H9 (cell line): ENCODE measurements around the gene AJUBA. TPM values are rescaled to one million over a fixed set of nuclear protein-coding genes. Genes with fewer than 3 reads are reported as not detected.

Experiments used
- DNase-seq: peaks from one replicate; pipeline ENCODE4 v3.0.0-alpha.2; 2017
- H2AFZ ChIP-seq: one replicate; pipeline ENCODE4 v1.6.1; 2013; ENCODE audit warnings: mild to moderate bottlenecking, low read length, control low read depth, moderate library complexity
- H2AK5ac ChIP-seq: 2 replicates; pipeline ENCODE4 v1.6.1; 2013; ENCODE audit warnings: low read length, control low read depth, mixed read lengths; ENCODE audit not compliant: insufficient read length
- H2BK120ac ChIP-seq: one replicate; pipeline ENCODE4 v1.6.1; 2013; ENCODE audit warnings: low read depth, mild to moderate bottlenecking, low read length, control low read depth, inconsistent platforms; ENCODE audit not compliant: poor library complexity, severe bottlenecking
- H2BK12ac ChIP-seq: 2 replicates; pipeline ENCODE4 v1.6.1; 2013; ENCODE audit warnings: low read length, control low read depth, mixed read lengths, low read depth; ENCODE audit not compliant: insufficient read length
- H2BK15ac ChIP-seq: 2 replicates; pipeline ENCODE4 v1.6.1; 2013; ENCODE audit warnings: low read depth, low read length, control low read depth
- H2BK20ac ChIP-seq: one replicate; pipeline ENCODE4 v1.6.1; 2013; ENCODE audit warnings: low read depth, mild to moderate bottlenecking, low read length, control low read depth, inconsistent platforms; ENCODE audit not compliant: poor library complexity, severe bottlenecking
- H2BK5ac ChIP-seq: 2 replicates; pipeline ENCODE4 v1.6.1; 2013; ENCODE audit warnings: low read length, control low read depth, mixed read lengths; ENCODE audit not compliant: insufficient read length
- H3K14ac ChIP-seq: 2 replicates; pipeline ENCODE4 v1.6.1; 2013; ENCODE audit warnings: low read length, control low read depth; ENCODE audit not compliant: insufficient read depth
- H3K18ac ChIP-seq: 2 replicates; pipeline ENCODE4 v1.6.1; 2013; ENCODE audit warnings: low read depth, mild to moderate bottlenecking, mixed read lengths, low read length, control low read depth; ENCODE audit not compliant: insufficient read length
- H3K23ac ChIP-seq: 2 replicates; pipeline ENCODE4 v1.6.1; 2013; ENCODE audit warnings: low read length, control low read depth, mixed read lengths, low read depth; ENCODE audit not compliant: insufficient read length
- H3K23me2 ChIP-seq: 2 replicates; pipeline ENCODE4 v1.6.1; 2013; ENCODE audit warnings: low read depth, mild to moderate bottlenecking, mixed read lengths, low read length, control low read depth; ENCODE audit not compliant: insufficient read length, poor library complexity, severe bottlenecking
- H3K27ac ChIP-seq: 2 replicates; pipeline ENCODE4 v1.5.1; 2013; ENCODE audit warnings: low read length, control low read depth, mixed read lengths, low read depth; ENCODE audit not compliant: insufficient read length
- H3K27me3 ChIP-seq: 2 replicates; pipeline ENCODE4 v1.6.1; 2013; ENCODE audit warnings: low read length, control low read depth, inconsistent platforms; ENCODE audit not compliant: insufficient read depth
- H3K4ac ChIP-seq: 2 replicates; pipeline ENCODE4 v1.6.1; 2013; ENCODE audit warnings: low read depth, mild to moderate bottlenecking, control low read depth, inconsistent platforms, low read length, moderate library complexity
- H3K4me1 ChIP-seq: 2 replicates; pipeline ENCODE4 v1.6.1; 2013; ENCODE audit warnings: low read length, control low read depth, inconsistent platforms; ENCODE audit not compliant: insufficient read depth
- H3K4me2 ChIP-seq: 2 replicates; pipeline ENCODE4 v1.6.1; 2013; ENCODE audit warnings: low read length, control low read depth, mixed read lengths; ENCODE audit not compliant: insufficient read length, insufficient read depth
- H3K56ac ChIP-seq: 2 replicates; pipeline ENCODE4 v1.6.1; 2013; ENCODE audit warnings: low read depth, mild to moderate bottlenecking, mixed read lengths, low read length, control low read depth; ENCODE audit not compliant: insufficient read length
- H3K79me1 ChIP-seq: 2 replicates; pipeline ENCODE4 v1.6.1; 2013; ENCODE audit warnings: low read depth, mild to moderate bottlenecking, moderate library complexity, low read length, control low read depth, inconsistent platforms; ENCODE audit not compliant: insufficient read depth, poor library complexity, severe bottlenecking
- H3K79me2 ChIP-seq: 2 replicates; pipeline ENCODE4 v1.6.1; 2013; ENCODE audit warnings: low read length, control low read depth, inconsistent platforms; ENCODE audit not compliant: insufficient read depth
- H3K9ac ChIP-seq: 2 replicates; pipeline ENCODE4 v1.6.1; 2013; ENCODE audit warnings: low read length, control low read depth, mixed read lengths; ENCODE audit not compliant: insufficient read length; ENCODE audit errors: extremely low read depth
- H3K9me3 ChIP-seq: one replicate; pipeline ENCODE4 v1.6.1; 2013; ENCODE audit warnings: low read depth, low read length, inconsistent platforms; ENCODE audit not compliant: control insufficient read depth
- H3T11ph ChIP-seq: one replicate; pipeline ENCODE4 v1.6.1; 2013; ENCODE audit warnings: mild to moderate bottlenecking, low read length, control low read depth, inconsistent platforms
- H4K20me1 ChIP-seq: one replicate; pipeline ENCODE4 v1.6.1; 2013; ENCODE audit not compliant: control insufficient read depth, insufficient read length, insufficient read depth
- H4K5ac ChIP-seq: 2 replicates; pipeline ENCODE4 v1.6.1; 2013; ENCODE audit warnings: low read depth, mild to moderate bottlenecking, mixed read lengths, low read length, control low read depth; ENCODE audit not compliant: insufficient read length
- H4K8ac ChIP-seq: replicated peaks from 2 replicates; pipeline ENCODE4 v1.6.1; 2013; ENCODE audit warnings: low read length, control low read depth, mixed read lengths, low read depth; ENCODE audit not compliant: insufficient read length
- H4K91ac ChIP-seq: 2 replicates; pipeline ENCODE4 v1.6.1; 2013; ENCODE audit warnings: low read depth, mild to moderate bottlenecking, moderate library complexity, mixed read lengths, low read length, control low read depth; ENCODE audit not compliant: insufficient read length
- H3K27ac Mint-ChIP-seq, 3 experiments: 2 replicates in 2 of 3; 3 replicates in 1 of 3; pipeline ENCODE4 v1.8.0; 2020 to 2021; ENCODE audit warnings: mixed read lengths in 3 of 3, mild to moderate bottlenecking in 1 of 3, moderate library complexity in 1 of 3
- H3K27me3 Mint-ChIP-seq: 2 replicates; pipeline ENCODE4 v1.8.0; 2021; ENCODE audit warnings: low read depth, mild to moderate bottlenecking, moderate library complexity, mixed read lengths
- H3K36me3 Mint-ChIP-seq, 3 experiments: 2 replicates in 2 of 3; 3 replicates in 1 of 3; pipeline ENCODE4 v1.8.0; 2020 to 2021; ENCODE audit warnings: low read depth in 3 of 3, mixed read lengths in 3 of 3; ENCODE audit not compliant: insufficient read depth in 1 of 3
- H3K4me1 Mint-ChIP-seq, 2 experiments: 2 replicates each; pipeline ENCODE4 v1.8.0; 2020; ENCODE audit warnings: mixed read lengths in 2 of 2
- H3K4me3 Mint-ChIP-seq, 2 experiments: 2 replicates in 1 of 2; 3 replicates in 1 of 2; pipeline ENCODE4 v1.8.0; 2020 to 2021; ENCODE audit warnings: mild to moderate bottlenecking in 2 of 2, mixed read lengths in 2 of 2, moderate library complexity in 1 of 2
- H3K9me3 Mint-ChIP-seq, 2 experiments: 2 replicates in 1 of 2; 3 replicates in 1 of 2; pipeline ENCODE4 v1.8.0; 2020; ENCODE audit warnings: mild to moderate bottlenecking in 2 of 2, mixed read lengths in 2 of 2, moderate library complexity in 1 of 2
- CTCF ChIP-seq: fragments of 200-600 bp; sonication (generic); conservative IDR thresholded peaks from 3 replicates; pipeline ENCODE4 v1.8.0; 2021; ENCODE audit warnings: antibody characterized with exemption, mild to moderate bottlenecking
- WGBS: extraction: QIAGEN DNeasy Blood & Tissue Kit; methylation state at CpG from one replicate; pipeline ENCODE4 v1.1.7; 2013; ENCODE audit warnings: missing lambda C conversion rate, low lambda C conversion rate, mixed read lengths; ENCODE audit not compliant: insufficient read length; ENCODE audit errors: extremely low coverage; 5-methylcytosine and 5-hydroxymethylcytosine counted together
- total RNA-seq: library from RNA; stranded (reverse); gene quantifications from 2 replicates; pipeline ENCODE4 v1.2.1, GENCODE V29; 2021

The AJUBA gene
- total RNA-seq, 1 experiment from 2014 or later = 44.9 TPM

GRCh38 chr14:23024612-23025075 lies 42.3 kb upstream of the AJUBA start:
- Histone ChIP-seq H3K23ac (no peak overlapping the region), H3K27ac (no peak overlapping the region), H3T11ph (no peak overlapping the region), H2BK5ac (no peak overlapping the region), H4K5ac (no peak overlapping the region), H3K4me1 (no peaks in the 10 kb centered on the region), H4K91ac (no peak overlapping the region), H3K14ac (no peak overlapping the region), H2AFZ (no peak overlapping the region), H3K23me2 (no peaks in the 10 kb centered on the region), H4K8ac (no peak overlapping the region), H4K20me1 (no peaks in the 10 kb centered on the region), H3K27me3 (no peaks in the 10 kb centered on the region), H3K56ac (no peak overlapping the region), H3K4ac (no peak overlapping the region), H2BK12ac (no peak overlapping the region), H3K9me3 (no peaks in the 10 kb centered on the region), H3K79me1 (no peaks in the 10 kb centered on the region), H3K18ac (no peak overlapping the region), H3K79me2 (no peaks in the 10 kb centered on the region), H3K9ac (no peak overlapping the region), H2BK20ac (no peak overlapping the region), H3K4me2 (no peak overlapping the region), H2AK5ac (no peak overlapping the region), H2BK120ac (no peak overlapping the region), H2BK15ac (no peak overlapping the region)
- peaks cover 33 to 37% of the 10 kb centered on the region in 2 experiments for H3K4me1 Mint-ChIP-seq
- no peak for TF ChIP-seq CTCF
- no peaks in the 10 kb centered on the region for H3K27me3 Mint-ChIP-seq
- peak overlapping the region in 2 of 3 experiments; percentile 5 to 56; a peak in 4 of 7 replicates for H3K27ac Mint-ChIP-seq
- H3K4me3 Mint-ChIP-seq = no peak overlapping the region
- H3K36me3 Mint-ChIP-seq = peaks cover 29 to 41% (median 41%) of the 10 kb centered on the region in 3 experiments
- no peaks in the 10 kb centered on the region for H3K9me3 Mint-ChIP-seq
- no peak for DNase-seq
- WGBS = 100% methylated on average over 1 of the region's 7 CpGs
